Fibroblast of mammary gland (primary cell): Measurements from ENCODE around the gene FBXL22.

Experiments
- DNase-seq: peaks from one replicate; pipeline ENCODE4 v3.0.0-alpha.2; 2010; ENCODE audit warnings: low read depth
- H3K4me3 ChIP-seq: 2 replicates; pipeline ENCODE4 v1.5.1; 2011; ENCODE audit warnings: low read depth, mild to moderate bottlenecking, low read length, moderate library complexity; ENCODE audit not compliant: control insufficient read depth
- CTCF ChIP-seq: conservative IDR thresholded peaks from 2 replicates; pipeline ENCODE4 v1.5.1; 2011; ENCODE audit warnings: low read depth, low read length, inconsistent platforms; ENCODE audit not compliant: control insufficient read depth, insufficient read depth

FBXL22 gene

DNA sequence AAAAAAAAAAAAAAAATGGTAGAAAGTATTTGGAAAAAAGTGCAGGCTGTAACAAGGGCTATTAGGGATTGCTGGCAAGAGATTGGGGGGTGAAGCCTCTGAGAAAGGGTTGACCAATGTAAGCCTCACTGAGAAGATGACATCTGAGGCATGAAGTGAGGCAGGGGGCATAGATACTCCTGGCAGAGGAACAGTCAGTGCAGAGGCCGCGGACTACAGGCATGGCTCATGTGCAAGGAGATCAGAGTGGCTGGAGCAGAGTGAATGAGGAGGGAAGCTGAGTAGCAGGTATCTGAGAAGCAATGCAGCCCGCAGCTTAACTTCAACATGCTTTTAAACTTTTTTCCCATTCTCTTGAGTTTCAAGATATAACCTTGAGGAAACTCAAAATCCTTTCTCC, 5.4 kb downstream of the FBXL22 start:
- no peak overlapping the region for H3K4me3 ChIP-seq
- no peak for DNase-seq
- TF ChIP-seq CTCF, result no peak

GRCh38 chr15:63603516-63603915, 6.3 kb downstream of the FBXL22 start:
- no peak for TF ChIP-seq CTCF
- no peak for DNase-seq
- H3K4me3 ChIP-seq, result no peak overlapping the region

- no peak overlapping the region for H3K4me3 ChIP-seq
- DNase-seq, result no peak
- no peak for TF ChIP-seq CTCF
Observed at GRCh38 chr15:63604281-63604680, 7.1 kb downstream of the FBXL22 start.

DNA sequence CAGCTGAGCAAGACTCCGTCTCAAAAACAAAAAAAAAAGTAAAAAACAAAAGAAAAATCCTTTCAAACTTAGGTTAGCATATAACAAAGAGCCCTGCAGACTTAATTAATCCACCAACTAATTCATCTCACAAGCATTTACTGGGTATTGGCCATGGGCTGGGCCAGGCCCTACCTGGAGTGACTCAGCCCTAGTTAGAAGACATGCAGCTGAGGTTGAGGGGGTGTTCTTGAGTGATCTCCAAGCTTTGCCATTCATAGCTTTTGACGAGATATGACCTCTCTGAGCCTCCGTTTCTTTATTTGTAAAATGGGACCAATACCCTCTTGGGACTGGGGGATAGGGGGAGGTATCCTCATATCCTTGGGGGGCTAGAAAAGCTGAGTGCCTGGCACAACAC, 7.8 kb downstream of the FBXL22 start:
- TF ChIP-seq CTCF, result no peak
- no peak overlapping the region for H3K4me3 ChIP-seq
- DNase-seq, result no peak

DNA sequence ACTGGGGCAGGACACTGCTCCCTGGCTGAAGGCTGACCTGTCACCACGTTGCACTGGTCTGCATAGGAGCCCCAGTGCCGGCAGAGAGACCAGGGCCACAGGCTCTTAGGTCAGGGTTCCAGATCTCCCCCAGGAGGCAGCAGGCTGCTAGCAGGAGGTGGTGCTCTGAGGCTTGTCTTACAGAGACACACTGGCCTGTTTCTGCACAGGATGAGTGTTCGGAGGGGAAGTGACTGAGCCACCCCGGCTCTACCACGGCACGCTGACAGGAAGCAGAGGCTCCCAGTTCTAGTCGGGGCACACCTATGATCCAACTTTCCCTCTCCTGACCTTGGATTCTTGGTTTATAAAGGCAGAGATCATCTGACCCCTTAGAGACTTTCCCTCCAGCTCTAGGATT, 8.6 kb downstream of the FBXL22 start:
- H3K4me3 ChIP-seq, result no peak overlapping the region
- TF ChIP-seq CTCF, result no peak
- DNase-seq, result no peak

GRCh38 chr15:63606308-63606707, 9.1 kb downstream of the FBXL22 start:
- DNase-seq, result no peak
- H3K4me3 ChIP-seq, result no peak overlapping the region
- TF ChIP-seq CTCF, result no peak

DNA sequence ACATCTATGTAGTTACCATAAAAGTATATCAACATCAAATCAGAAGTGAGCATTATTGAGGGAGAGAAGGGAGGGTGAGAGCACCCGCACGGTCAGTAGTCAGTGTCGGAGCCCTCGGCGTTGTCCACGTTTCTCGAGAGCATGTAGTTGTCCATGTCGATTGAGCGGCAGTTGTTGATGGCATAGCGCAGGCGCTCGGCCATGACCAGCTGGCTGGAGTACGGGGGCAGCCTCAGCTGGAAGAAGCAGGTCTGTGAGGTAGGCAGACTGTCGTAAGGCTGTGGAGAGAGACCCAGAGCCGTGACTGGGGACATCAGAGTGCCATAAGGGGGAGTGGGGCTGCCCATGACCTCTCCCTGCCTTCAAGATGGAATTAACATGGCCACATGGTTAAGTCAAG, 11.8 kb downstream of the FBXL22 start:
- DNase-seq, result no peak
- no peak overlapping the region for H3K4me3 ChIP-seq
- no peak for TF ChIP-seq CTCF
